T1000 (cell line): ENCODE measurements around the gene CCDC152.

ENCODE experiments used
- DNase-seq: peaks from one replicate; lab custom pipeline; 2025; ENCODE audit warnings: mixed read lengths; lab: John Stamatoyannopoulos, UW

The CCDC152 gene

GRCh38 chr5:42851481-42851880 is 94.9 kb downstream of the CCDC152 start:
- no peak for DNase-seq
